ENCODE data around the gene IPMK.
"Not testable (repeated sequence)": the region's sequence is repeated elsewhere in the genome, so short reads cannot be mapped to it uniquely, and the experiment has no call there.

Gene IPMK

GRCh38 chr10:58240531-58240930, 27.2 kb downstream of the IPMK start:
- H3K4me3 ChIP-seq (ENCODE audit: low read length in 2 of 2): no peak overlapping the region
- H4K8ac ChIP-seq (ENCODE audit: low read depth, low read length): no peak overlapping the region
- peaks cover 5% of the 10 kb centered on the region in 2 donors for H3K9me3 ChIP-seq (replicated peaks in 1 of 2; ENCODE audit: control insufficient read depth in 2 of 2, insufficient read depth in 1 of 2, low read depth in 1 of 2, low read length in 2 of 2)
- H2BK120ac ChIP-seq (ENCODE audit: low read depth, low read length): no peak overlapping the region
- no peaks in the 10 kb centered on the region for H3K4me1 ChIP-seq (ENCODE audit: control insufficient read depth in 2 of 2, insufficient read depth in 1 of 2, low read depth in 1 of 2, low read length in 2 of 2)
- H4K91ac ChIP-seq (ENCODE audit: low read depth, low read length, poor library complexity): no peak overlapping the region
- no peak overlapping the region for H2BK12ac ChIP-seq (ENCODE audit: low read length)
- H3K27me3 ChIP-seq (ENCODE audit: control insufficient read depth in 3 of 3, insufficient read depth in 3 of 3, low read depth in 1 of 3, low read length in 3 of 3): no peaks in the 10 kb centered on the region
- H3K14ac ChIP-seq (ENCODE audit: low read length): no peak overlapping the region
- no peak overlapping the region for H3K9ac ChIP-seq (ENCODE audit: low read depth, low read length, poor library complexity)
- H3K79me1 ChIP-seq (ENCODE audit: low read depth, low read length): peaks cover 3% of the 10 kb centered on the region
- no peak overlapping the region for H3K27ac ChIP-seq (replicated peaks; ENCODE audit: low read length)
- H2AK5ac ChIP-seq (ENCODE audit: low read depth, low read length): no peak overlapping the region
- H3K23ac ChIP-seq (ENCODE audit: low read depth, low read length, poor library complexity): no peak overlapping the region
- H2AFZ ChIP-seq (ENCODE audit: low read length): no peak overlapping the region
- no peak overlapping the region for H2BK5ac ChIP-seq (ENCODE audit: low read length)
- H3K18ac ChIP-seq (ENCODE audit: low read length): no peak overlapping the region
- no peak overlapping the region for H3K4ac ChIP-seq (ENCODE audit: low read length)
- WGBS, 2 donors (ENCODE audit: extremely low coverage in 2 of 2, insufficient read length in 2 of 2, insufficient replicate concordance in 1 of 2): no CpG with 5 or more reads among the region's 4 CpGs
- DNase-seq (ENCODE audit: low spot score): no peak
- peaks cover 2 to 15% of the 10 kb centered on the region in 2 donors for H3K36me3 ChIP-seq (replicated peaks in 1 of 2; ENCODE audit: control insufficient read depth in 2 of 2, insufficient read depth in 2 of 2, low read length in 2 of 2)
- no peak overlapping the region for H2BK15ac ChIP-seq (ENCODE audit: low read length)
- H3K4me2 ChIP-seq (ENCODE audit: insufficient read depth, low read length, poor library complexity, severe bottlenecking): no peak overlapping the region

GRCh38 chr10:58239561-58240169, 28.0 kb downstream of the IPMK start:
- H2AFZ ChIP-seq (ENCODE audit: low read length): no peak overlapping the region
- H3K4me1 ChIP-seq (ENCODE audit: control insufficient read depth in 2 of 2, insufficient read depth in 1 of 2, low read depth in 1 of 2, low read length in 2 of 2): no peaks in the 10 kb centered on the region
- H3K79me1 ChIP-seq (ENCODE audit: low read depth, low read length): peaks cover 3% of the 10 kb centered on the region
- H3K36me3 ChIP-seq (replicated peaks in 1 of 2; ENCODE audit: control insufficient read depth in 2 of 2, insufficient read depth in 2 of 2, low read length in 2 of 2): peaks cover 2 to 18% of the 10 kb centered on the region in 2 donors
- no peak overlapping the region for H3K4ac ChIP-seq (ENCODE audit: low read length)
- H2AK5ac ChIP-seq (ENCODE audit: low read depth, low read length): no peak overlapping the region
- no peak overlapping the region for H2BK12ac ChIP-seq (ENCODE audit: low read length)
- no peak overlapping the region for H4K91ac ChIP-seq (ENCODE audit: low read depth, low read length, poor library complexity)
- H3K4me3 ChIP-seq (ENCODE audit: low read length in 2 of 2): no peak overlapping the region
- no peak overlapping the region for H3K14ac ChIP-seq (ENCODE audit: low read length)
- no peak overlapping the region for H3K23ac ChIP-seq (ENCODE audit: low read depth, low read length, poor library complexity)
- H3K27ac ChIP-seq (replicated peaks; ENCODE audit: low read length): no peak overlapping the region
- no peak overlapping the region for H3K9ac ChIP-seq (ENCODE audit: low read depth, low read length, poor library complexity)
- H3K4me2 ChIP-seq (ENCODE audit: insufficient read depth, low read length, poor library complexity, severe bottlenecking): no peak overlapping the region
- peaks cover 2 to 5% of the 10 kb centered on the region in 2 donors for H3K9me3 ChIP-seq (replicated peaks in 1 of 2; ENCODE audit: control insufficient read depth in 2 of 2, insufficient read depth in 1 of 2, low read depth in 1 of 2, low read length in 2 of 2)
- no CpG with 5 or more reads among the region's 5 CpGs for WGBS, 2 donors (ENCODE audit: extremely low coverage in 2 of 2, insufficient read length in 2 of 2, insufficient replicate concordance in 1 of 2)
- no peak overlapping the region for H2BK15ac ChIP-seq (ENCODE audit: low read length)
- no peak overlapping the region for H4K8ac ChIP-seq (ENCODE audit: low read depth, low read length)
- no peak for DNase-seq (ENCODE audit: low spot score)
- no peak overlapping the region for H3K18ac ChIP-seq (ENCODE audit: low read length)
- no peak overlapping the region for H2BK120ac ChIP-seq (ENCODE audit: low read depth, low read length)
- no peak overlapping the region for H2BK5ac ChIP-seq (ENCODE audit: low read length)
- no peaks in the 10 kb centered on the region for H3K27me3 ChIP-seq (ENCODE audit: control insufficient read depth in 3 of 3, insufficient read depth in 3 of 3, low read depth in 1 of 3, low read length in 3 of 3)

GRCh38 chr10:58237014-58237834, 30.5 kb downstream of the IPMK start:
- Histone ChIP-seq H2AK5ac (ENCODE audit: low read depth, low read length) (no peak overlapping the region), H3K14ac (ENCODE audit: low read length) (no peak overlapping the region), H2BK120ac (ENCODE audit: low read depth, low read length) (no peak overlapping the region)

GRCh38 chr10:58229856-58230255, 37.8 kb downstream of the IPMK start:
- not testable (repeated sequence) for H3K23ac ChIP-seq (ENCODE audit: low read depth, low read length, poor library complexity); H3K4ac ChIP-seq (ENCODE audit: low read length); H3K9ac ChIP-seq (ENCODE audit: low read depth, low read length, poor library complexity); H3K18ac ChIP-seq (ENCODE audit: low read length); H3K4me3 ChIP-seq (ENCODE audit: low read length in 2 of 2); H3K4me2 ChIP-seq (ENCODE audit: insufficient read depth, low read length, poor library complexity, severe bottlenecking); H4K91ac ChIP-seq (ENCODE audit: low read depth, low read length, poor library complexity); H2BK120ac ChIP-seq (ENCODE audit: low read depth, low read length); H2BK12ac ChIP-seq (ENCODE audit: low read length); H3K27me3 ChIP-seq (ENCODE audit: control insufficient read depth in 3 of 3, insufficient read depth in 3 of 3, low read depth in 1 of 3, low read length in 3 of 3); H3K9me3 ChIP-seq (replicated peaks in 1 of 2; ENCODE audit: control insufficient read depth in 2 of 2, insufficient read depth in 1 of 2, low read depth in 1 of 2, low read length in 2 of 2); H3K4me1 ChIP-seq (ENCODE audit: control insufficient read depth in 2 of 2, insufficient read depth in 1 of 2, low read depth in 1 of 2, low read length in 2 of 2); H3K79me1 ChIP-seq (ENCODE audit: low read depth, low read length); DNase-seq (ENCODE audit: low spot score); H2BK15ac ChIP-seq (ENCODE audit: low read length); H2AK5ac ChIP-seq (ENCODE audit: low read depth, low read length); H3K27ac ChIP-seq (replicated peaks; ENCODE audit: low read length); H4K8ac ChIP-seq (ENCODE audit: low read depth, low read length); H2BK5ac ChIP-seq (ENCODE audit: low read length); H3K14ac ChIP-seq (ENCODE audit: low read length)
- WGBS, 2 donors (ENCODE audit: extremely low coverage in 2 of 2, insufficient read length in 2 of 2, insufficient replicate concordance in 1 of 2): no CpG with 5 or more reads among the region's 7 CpGs
- H2AFZ ChIP-seq (ENCODE audit: low read length): peak overlapping the region; percentile 28
- peaks cover 0 to 18% of the 10 kb centered on the region in 2 donors for H3K36me3 ChIP-seq (replicated peaks in 1 of 2; ENCODE audit: control insufficient read depth in 2 of 2, insufficient read depth in 2 of 2, low read length in 2 of 2)

More at GRCh38 chr10:58237014-58237834, 30.5 kb downstream of the IPMK start:
- H3K9ac ChIP-seq (ENCODE audit: low read depth, low read length, poor library complexity): no peak overlapping the region
- no peaks in the 10 kb centered on the region for H3K4me1 ChIP-seq (ENCODE audit: control insufficient read depth in 2 of 2, insufficient read depth in 1 of 2, low read depth in 1 of 2, low read length in 2 of 2)
- H2AFZ ChIP-seq (ENCODE audit: low read length): no peak overlapping the region
- no peak overlapping the region for H2BK5ac ChIP-seq (ENCODE audit: low read length)
- no CpG with 5 or more reads among the region's 3 CpGs for WGBS, 2 donors (ENCODE audit: extremely low coverage in 2 of 2, insufficient read length in 2 of 2, insufficient replicate concordance in 1 of 2)
- H3K79me1 ChIP-seq (ENCODE audit: low read depth, low read length): no peaks in the 10 kb centered on the region
- H3K9me3 ChIP-seq (replicated peaks in 1 of 2; ENCODE audit: control insufficient read depth in 2 of 2, insufficient read depth in 1 of 2, low read depth in 1 of 2, low read length in 2 of 2): no peaks in the 10 kb centered on the region
- DNase-seq (ENCODE audit: low spot score): no peak
- H3K27ac ChIP-seq (replicated peaks; ENCODE audit: low read length): no peak overlapping the region
- no peak overlapping the region for H3K4me3 ChIP-seq (ENCODE audit: low read length in 2 of 2)
- H4K91ac ChIP-seq (ENCODE audit: low read depth, low read length, poor library complexity): no peak overlapping the region
- no peaks in the 10 kb centered on the region for H3K27me3 ChIP-seq (ENCODE audit: control insufficient read depth in 3 of 3, insufficient read depth in 3 of 3, low read depth in 1 of 3, low read length in 3 of 3)
- no peak overlapping the region for H2BK12ac ChIP-seq (ENCODE audit: low read length)
- no peak overlapping the region for H3K4me2 ChIP-seq (ENCODE audit: insufficient read depth, low read length, poor library complexity, severe bottlenecking)
- H4K8ac ChIP-seq (ENCODE audit: low read depth, low read length): no peak overlapping the region
- H3K18ac ChIP-seq (ENCODE audit: low read length): no peak overlapping the region
- no peak overlapping the region for H3K23ac ChIP-seq (ENCODE audit: low read depth, low read length, poor library complexity)
- H2BK15ac ChIP-seq (ENCODE audit: low read length): no peak overlapping the region
- peaks cover 2 to 18% of the 10 kb centered on the region in 2 donors for H3K36me3 ChIP-seq (replicated peaks in 1 of 2; ENCODE audit: control insufficient read depth in 2 of 2, insufficient read depth in 2 of 2, low read length in 2 of 2)
- no peak overlapping the region for H3K4ac ChIP-seq (ENCODE audit: low read length)
